ENCODE data around the gene AGO1.
A peak's percentile ranks its signal among the peaks of the same experiment; 100 is the strongest.
"Not testable (repeated sequence)": the region's sequence is repeated elsewhere in the genome, so short reads cannot be mapped to it uniquely, and the experiment has no call there.

The AGO1 gene

DNA sequence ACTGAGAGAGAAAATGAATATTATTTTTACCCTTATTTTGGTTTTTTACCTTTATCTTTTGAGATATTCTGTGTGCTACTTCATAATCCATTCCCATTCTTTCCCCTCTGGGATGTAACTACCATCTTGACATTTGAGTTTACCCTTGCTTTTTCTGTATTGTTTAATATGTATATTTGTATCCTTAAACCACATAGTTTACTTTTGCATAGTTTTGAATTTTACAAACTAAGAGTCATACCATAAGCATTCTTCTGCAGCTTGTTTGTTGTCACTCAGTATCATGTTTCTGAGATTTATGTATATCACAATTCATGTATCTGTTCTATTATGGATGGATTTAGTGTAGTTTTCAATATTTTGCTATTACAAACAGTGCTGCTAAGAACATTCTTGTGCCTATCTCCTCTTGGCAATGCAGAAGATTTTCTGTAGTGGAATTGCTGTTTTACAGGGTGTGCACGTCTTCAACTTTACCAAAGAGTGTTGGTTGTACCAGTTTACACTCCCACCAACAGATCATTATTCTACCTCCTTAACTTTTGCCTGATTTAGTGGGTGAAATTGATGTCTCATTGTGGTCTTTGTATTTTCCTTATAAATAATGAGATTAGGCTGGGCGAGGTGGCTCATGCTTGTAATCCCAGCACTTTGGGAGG, 12.2 kb upstream of the AGO1 start:
- no peak for DNase-seq

- DNase-seq: no peak
Observed at GRCh38 chr1:35873243-35873750, 9.7 kb upstream of the AGO1 start.

- not testable (repeated sequence) for DNase-seq
Observed at GRCh38 chr1:35874115-35874514, 8.9 kb upstream of the AGO1 start.

DNA sequence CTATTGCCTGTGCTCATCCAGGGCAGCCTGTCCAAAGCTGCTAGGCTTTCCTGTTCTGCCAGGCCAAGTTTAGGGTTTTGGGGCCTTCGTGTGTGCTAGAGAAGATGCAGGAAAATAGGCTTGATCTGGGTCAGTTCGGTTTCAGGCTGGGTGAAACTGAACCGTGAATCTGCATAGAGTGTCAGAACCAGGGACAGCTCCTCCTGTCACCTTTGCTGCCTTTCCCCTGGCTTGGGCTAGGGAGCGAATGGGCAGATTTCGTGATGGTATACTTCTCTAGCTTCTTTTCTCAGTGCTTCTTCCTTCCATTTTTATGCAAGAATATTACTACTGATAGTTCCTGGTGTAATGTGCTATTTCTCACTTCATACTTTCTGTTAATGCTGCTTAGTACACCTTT, 6.0 kb upstream of the AGO1 start:
- DNase-seq: no peak

- DNase-seq: no peak
Observed at GRCh38 chr1:35881850-35882273, 1.1 kb upstream of the AGO1 start.

DNA sequence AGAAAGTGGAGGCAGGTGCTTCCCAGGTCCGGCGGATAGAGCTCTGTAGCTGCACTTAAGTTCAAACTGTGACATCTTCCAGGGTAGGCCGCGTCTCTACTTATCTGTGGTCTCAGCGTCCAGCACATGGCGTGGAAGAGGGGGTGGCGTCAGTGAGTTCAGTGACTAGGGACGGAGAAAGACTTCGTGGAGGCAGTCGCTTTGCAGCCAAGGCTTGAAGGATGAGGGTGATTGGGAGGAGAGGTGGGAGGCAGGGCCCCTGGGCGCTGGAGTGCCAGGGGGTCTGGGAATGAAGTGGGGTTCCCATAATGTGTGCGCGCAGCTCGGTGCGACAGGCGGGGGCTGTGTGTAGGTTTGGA, 444 bp upstream of the AGO1 start:
- no peak for DNase-seq

- DNase-seq: peak; percentile 55
Observed at GRCh38 chr1:35883635-35884101, 659 bp downstream of the AGO1 start.

- DNase-seq: no peak
Observed at GRCh38 chr1:35884934-35885333, 1.9 kb downstream of the AGO1 start.

- no peak for DNase-seq
Observed at GRCh38 chr1:35885961-35886558, 3.1 kb downstream of the AGO1 start.

GRCh38 chr1:35886577-35887431, 3.8 kb downstream of the AGO1 start:
- peak; percentile 16 for DNase-seq

DNA sequence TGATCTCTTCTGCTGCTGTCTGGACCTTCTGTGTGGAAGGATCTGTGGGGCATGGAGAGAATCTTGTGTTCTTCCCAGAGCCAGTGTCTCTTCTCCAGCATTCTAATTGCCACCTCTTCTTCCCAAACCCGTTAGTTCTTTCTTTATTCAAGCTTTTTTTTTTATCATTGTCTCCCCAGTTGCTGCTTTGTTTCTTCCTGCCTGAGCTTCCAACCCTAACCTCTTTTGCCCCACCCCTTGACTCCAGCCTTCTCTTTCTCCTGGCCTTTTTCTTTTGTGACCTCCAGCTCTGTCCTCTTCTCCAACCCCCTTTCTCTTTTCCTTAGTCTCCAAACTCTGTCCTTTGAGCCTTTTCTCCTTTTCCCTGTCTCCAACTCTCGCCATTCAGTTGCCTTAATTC, 4.5 kb downstream of the AGO1 start:
- no peak for DNase-seq

DNA sequence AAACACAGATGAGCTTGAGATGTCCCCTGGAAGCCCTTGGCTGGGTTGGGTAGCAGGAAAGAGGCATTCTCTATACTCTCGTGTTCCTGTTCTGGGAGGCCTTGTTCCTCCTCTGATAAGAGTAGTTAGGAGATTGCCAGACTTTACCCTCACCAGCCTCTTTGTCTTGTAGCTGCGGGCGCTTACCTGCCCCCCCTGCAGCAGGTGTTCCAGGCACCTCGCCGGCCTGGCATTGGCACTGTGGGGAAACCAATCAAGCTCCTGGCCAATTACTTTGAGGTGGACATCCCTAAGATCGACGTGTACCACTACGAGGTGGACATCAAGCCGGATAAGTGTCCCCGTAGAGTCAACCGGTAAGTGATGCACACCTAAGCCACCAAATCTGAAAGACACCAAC, 5.2 kb downstream of the AGO1 start:
- DNase-seq: no peak

DNA sequence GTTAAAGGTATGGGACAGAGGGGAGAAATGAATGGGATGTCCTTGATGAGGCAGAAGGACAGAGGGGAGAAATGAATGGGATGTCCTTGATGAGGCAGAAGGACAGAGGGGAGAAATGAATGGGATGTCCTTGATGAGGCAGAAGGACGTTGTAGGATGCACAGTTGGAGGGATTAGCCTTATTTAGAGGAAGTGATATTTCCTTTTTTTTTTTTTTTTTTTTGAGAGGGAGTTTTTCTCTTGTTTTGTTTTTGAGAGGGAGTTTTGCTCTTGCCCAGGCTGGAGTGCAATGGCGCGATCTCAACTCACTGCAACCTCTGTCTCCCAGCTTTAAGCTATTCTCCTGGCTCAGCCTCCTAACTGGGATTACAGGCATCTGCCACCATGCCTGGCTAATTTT, 6.0 kb downstream of the AGO1 start:
- not testable (repeated sequence) for DNase-seq

- DNase-seq: no peak
Observed at GRCh38 chr1:35893051-35893879, 10.3 kb downstream of the AGO1 start.

- DNase-seq: peak; percentile 75
Observed at GRCh38 chr1:35894183-35894582, 11.2 kb downstream of the AGO1 start.

GRCh38 chr1:35894656-35895055, 11.6 kb downstream of the AGO1 start:
- DNase-seq: no peak

- DNase-seq: no peak
Observed at GRCh38 chr1:35899941-35900340, 16.9 kb downstream of the AGO1 start.

GRCh38 chr1:35901235-35901634, 18.2 kb downstream of the AGO1 start:
- no peak for DNase-seq

DNA sequence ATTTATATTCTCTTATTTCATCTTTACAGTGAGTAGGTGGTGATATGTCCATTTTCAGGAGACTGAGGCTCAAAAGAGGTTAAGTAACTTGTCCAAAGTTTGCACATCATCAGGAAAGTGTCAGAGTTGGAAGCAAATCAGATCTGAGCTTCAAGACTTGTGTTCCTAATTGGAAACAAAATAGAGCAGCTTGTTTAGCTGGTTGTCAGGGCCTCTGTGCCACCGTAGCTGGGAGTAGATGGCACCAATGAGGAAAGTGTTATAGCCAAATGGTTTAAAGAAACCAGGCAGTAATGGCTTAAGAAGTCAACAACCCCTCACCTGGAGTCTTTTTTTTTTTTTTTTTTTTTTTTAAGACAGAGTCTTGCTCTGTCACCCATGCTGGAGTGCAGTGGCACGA, 19.7 kb downstream of the AGO1 start:
- DNase-seq: no peak

- DNase-seq: no peak
Observed at GRCh38 chr1:35914717-35915116, 31.7 kb downstream of the AGO1 start.

DNA sequence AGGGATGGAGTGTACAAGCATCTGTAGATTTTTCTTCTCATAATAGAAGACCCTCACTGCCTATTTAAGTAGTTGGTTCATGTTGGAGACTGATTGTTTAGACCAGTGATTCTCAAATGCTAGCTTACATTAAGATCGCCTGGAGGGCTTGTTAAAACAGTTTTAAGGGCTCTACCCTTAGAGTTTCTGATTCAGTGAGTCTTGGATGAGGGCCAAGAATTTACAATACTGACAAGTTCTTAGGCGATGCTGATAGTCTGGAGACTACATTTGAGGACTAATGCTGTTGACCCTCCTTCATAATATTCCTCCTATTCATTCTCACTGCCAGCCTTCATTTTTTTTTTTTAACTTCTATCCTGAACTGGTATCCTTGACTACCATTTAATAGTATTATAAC, 32.7 kb downstream of the AGO1 start:
- no peak for DNase-seq

GRCh38 chr1:35923791-35924221, 40.8 kb downstream of the AGO1 start:
- no peak for DNase-seq

DNA sequence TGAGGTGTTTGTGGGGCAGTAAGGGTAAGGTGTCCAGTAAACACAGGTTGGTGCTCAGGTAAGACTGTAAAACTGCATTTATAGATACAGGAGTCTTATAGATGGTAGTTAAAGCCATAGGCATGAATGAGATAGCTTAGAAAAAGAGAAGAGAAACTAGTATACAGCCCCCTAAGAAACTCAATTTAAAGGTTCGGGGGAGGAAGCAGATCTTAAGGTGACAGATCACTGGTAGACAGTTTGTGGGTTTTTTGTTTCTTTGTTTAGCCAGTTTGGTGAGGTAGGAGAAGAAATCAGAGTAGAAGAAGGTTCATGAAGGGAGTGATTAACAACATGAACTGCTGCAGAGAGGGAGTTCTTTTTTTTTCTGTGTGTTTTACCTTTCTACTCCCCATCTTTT, 41.8 kb downstream of the AGO1 start:
- no peak for DNase-seq

Measured in CD4-positive, alpha-beta T cell treated with Interferon gamma for 1 hour (primary cell).